Kidney (tissue), 14 donors: ENCODE results near the gene ME3. TPM values are rescaled to one million over a fixed set of nuclear protein-coding genes. Genes with fewer than 3 reads are reported as not detected.

Source experiments
- DNase-seq, 5 donors: peaks; one replicate each; pipeline ENCODE4 v3.0.0-alpha.2; 2013 to 2020
- FAIRE-seq: peaks from 2 replicates; lab custom pipeline; 2012; peaks lifted over from hg19 to GRCh38; lab: Jason Lieb, UNC
- H3K27ac ChIP-seq, 2 donors: one replicate each; pipeline ENCODE4 v1.7.0; 2013; ENCODE audit warnings: low read depth in 2 of 2, low read length in 2 of 2, inconsistent platforms in 1 of 2
- H3K27me3 ChIP-seq: one replicate; pipeline ENCODE4 v1.7.1; 2013; ENCODE audit warnings: low read length, inconsistent platforms; ENCODE audit not compliant: control insufficient read depth, insufficient read depth
- H3K36me3 ChIP-seq, 3 donors: one replicate each; pipeline versions ENCODE4 v1.7.0 to v1.7.1; 2013; ENCODE audit warnings: low read length in 3 of 3, control low read depth in 1 of 3, inconsistent platforms in 1 of 3; ENCODE audit not compliant: insufficient read depth in 3 of 3, control insufficient read depth in 2 of 3
- H3K4me1 ChIP-seq, 3 donors: one replicate each; pipeline versions ENCODE4 v1.7.0 to v1.7.1; 2013; ENCODE audit warnings: low read length in 3 of 3, inconsistent platforms in 1 of 3, low read depth in 1 of 3; ENCODE audit not compliant: control insufficient read depth in 2 of 3, insufficient read depth in 2 of 3
- H3K4me3 ChIP-seq, 3 donors: one replicate each; pipeline versions ENCODE4 v1.7.0 to v1.8.1; 2013; ENCODE audit warnings: low read length in 3 of 3, control low read depth in 1 of 3, inconsistent platforms in 1 of 3
- H3K9ac ChIP-seq, 3 donors: one replicate each; pipeline versions ENCODE4 v1.7.0 to v1.7.1; 2013; ENCODE audit warnings: low read length in 3 of 3, control low read depth in 1 of 3, inconsistent platforms in 1 of 3
- H3K9me3 ChIP-seq, 3 donors: one replicate each; pipeline versions ENCODE4 v1.7.0 to v1.7.1; 2013; ENCODE audit warnings: low read length in 3 of 3, control low read depth in 1 of 3, inconsistent platforms in 1 of 3; ENCODE audit not compliant: control insufficient read depth in 2 of 3, insufficient read depth in 1 of 3
- intact Hi-C: fragments of 100-400 bp; cut with DNase I; formaldehyde crosslinking; loops from one replicate; pipeline ENCODE4 v1.11.1; 2022
- polyA plus RNA-seq: library from polyadenylated mRNA; stranded (reverse); fragments of 350-450 nt; fragmentation: Illumina TruSeq; extraction: RNeasy Lipid Tissue Mini Kit (QIAGEN cat#74804); gene quantifications from one replicate; pipeline ENCODE4 v1.2.3, GENCODE V29; 2014; ENCODE audit warnings: low read depth, low replicate concordance; ENCODE audit not compliant: insufficient read depth
- total RNA-seq: library from RNA; stranded (reverse); fragmentation: NEBNext Ultra II Directional; extraction: Animal tissue kit (Norgen Biotek cat#: 25700); gene quantifications from one replicate; pipeline ENCODE4 v1.2.1, GENCODE V29; 2021
- TF ChIP-seq, protein P1 (sequence below): IDR thresholded peaks from 3 replicates; pipeline ENCODE4 v1.5.1; 2012; ENCODE audit warnings: mild to moderate bottlenecking, moderate library complexity, borderline replicate concordance; ENCODE audit not compliant: insufficient read depth; ENCODE audit errors: extremely low read depth
- donor health status: control.
- donor health status: control.
- donor health status: control.
- donor health status: control.
- donor health status: control.
- donor health status: DM: yes; HTN: yes; CAD: no.
- donor health status: Normal renal cell carcinoma (clear cell type).

Gene ME3
- total and polyA plus RNA-seq, 2 donors from 2014 or later: 13.2 to 32.2 TPM

DNA sequence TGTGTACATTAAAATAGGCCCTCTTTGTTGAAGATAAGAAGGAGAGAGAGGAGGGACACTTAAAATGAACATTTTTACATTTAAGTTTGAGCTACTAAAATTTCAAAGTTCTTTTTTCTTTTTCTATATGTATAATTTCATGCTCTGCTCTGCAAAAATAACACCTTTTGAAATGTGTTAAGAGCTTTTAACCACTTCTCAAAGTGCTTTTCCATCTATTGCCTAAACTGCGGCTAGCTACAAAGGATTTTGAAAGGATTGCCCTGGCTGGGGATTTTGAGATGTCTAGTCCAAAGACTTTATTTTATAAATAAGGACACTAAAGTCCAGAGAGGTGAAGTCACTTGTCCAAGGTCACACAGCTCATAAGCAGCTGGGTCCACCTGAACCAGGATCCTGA is 159.3 kb downstream of the ME3 start:
- Histone ChIP-seq H3K9me3 (no peaks in the 10 kb centered on the region), H3K4me1 (peaks cover 0 to 3% (median 0%) of the 10 kb centered on the region in 3 donors), H3K27ac (no peak overlapping the region), H3K9ac (no peak overlapping the region), H3K36me3 (no peaks in the 10 kb centered on the region), H3K4me3 (no peak overlapping the region), H3K27me3 (no peaks in the 10 kb centered on the region)
- intact Hi-C loops: no loop called here
- FAIRE-seq (no peak), DNase-seq (no peak)
- TF ChIP-seq, protein P1, sequence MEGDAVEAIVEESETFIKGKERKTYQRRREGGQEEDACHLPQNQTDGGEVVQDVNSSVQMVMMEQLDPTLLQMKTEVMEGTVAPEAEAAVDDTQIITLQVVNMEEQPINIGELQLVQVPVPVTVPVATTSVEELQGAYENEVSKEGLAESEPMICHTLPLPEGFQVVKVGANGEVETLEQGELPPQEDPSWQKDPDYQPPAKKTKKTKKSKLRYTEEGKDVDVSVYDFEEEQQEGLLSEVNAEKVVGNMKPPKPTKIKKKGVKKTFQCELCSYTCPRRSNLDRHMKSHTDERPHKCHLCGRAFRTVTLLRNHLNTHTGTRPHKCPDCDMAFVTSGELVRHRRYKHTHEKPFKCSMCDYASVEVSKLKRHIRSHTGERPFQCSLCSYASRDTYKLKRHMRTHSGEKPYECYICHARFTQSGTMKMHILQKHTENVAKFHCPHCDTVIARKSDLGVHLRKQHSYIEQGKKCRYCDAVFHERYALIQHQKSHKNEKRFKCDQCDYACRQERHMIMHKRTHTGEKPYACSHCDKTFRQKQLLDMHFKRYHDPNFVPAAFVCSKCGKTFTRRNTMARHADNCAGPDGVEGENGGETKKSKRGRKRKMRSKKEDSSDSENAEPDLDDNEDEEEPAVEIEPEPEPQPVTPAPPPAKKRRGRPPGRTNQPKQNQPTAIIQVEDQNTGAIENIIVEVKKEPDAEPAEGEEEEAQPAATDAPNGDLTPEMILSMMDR: no peak

DNA sequence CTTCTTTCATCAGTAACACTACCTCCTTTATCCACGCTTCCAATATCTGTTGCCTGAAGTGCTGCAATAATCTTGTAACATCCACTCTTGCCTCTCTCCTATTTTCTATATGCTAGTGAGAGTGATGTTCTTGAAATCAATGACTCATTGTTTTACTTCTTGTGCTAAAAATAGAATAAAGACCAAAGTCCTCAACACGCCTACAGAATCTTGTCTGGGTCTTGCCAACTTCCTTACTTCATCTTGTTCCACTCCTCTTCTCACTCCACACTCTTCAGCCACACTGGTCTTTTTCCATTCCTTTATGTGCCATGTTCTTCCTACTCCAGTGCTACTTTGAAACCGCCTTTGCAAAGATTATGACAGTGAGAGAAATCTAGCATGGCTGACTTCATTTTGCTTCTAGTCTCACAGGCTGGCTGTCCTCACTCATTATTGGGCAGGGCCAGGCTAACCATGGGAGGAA is 161.3 kb downstream of the ME3 start:
- Histone ChIP-seq H3K36me3 (no peaks in the 10 kb centered on the region), H3K4me3 (no peak overlapping the region), H3K27me3 (no peaks in the 10 kb centered on the region), H3K4me1 (peaks cover 0 to 3% (median 0%) of the 10 kb centered on the region in 3 donors), H3K27ac (no peak overlapping the region), H3K9ac (no peak overlapping the region), H3K9me3 (no peaks in the 10 kb centered on the region)
- DNase-seq (no peak), FAIRE-seq (no peak)
- TF ChIP-seq, protein P1: no peak
- intact Hi-C loops: no loop called here

DNA sequence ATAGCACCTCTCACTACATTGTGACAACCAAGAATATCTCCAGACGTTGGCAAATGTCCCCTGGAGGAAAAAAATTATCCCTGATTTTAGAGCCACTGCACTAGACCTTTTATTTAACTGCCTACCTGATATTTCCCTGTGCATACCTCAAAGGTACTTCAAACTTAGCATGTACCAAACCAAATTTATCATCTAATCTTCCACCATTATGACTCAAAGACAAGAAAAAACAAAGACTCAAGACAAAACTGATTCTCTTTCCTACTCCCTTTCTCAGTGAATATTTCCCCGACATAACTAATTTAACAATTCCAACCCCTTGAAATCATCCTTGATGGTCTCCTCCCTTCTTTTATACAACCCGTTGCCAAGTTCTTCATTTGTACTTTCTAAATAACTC is 161.7 kb downstream of the ME3 start:
- TF ChIP-seq, protein P1: no peak
- DNase-seq: no peak
- Histone ChIP-seq H3K9ac (no peak overlapping the region), H3K4me3 (no peak overlapping the region), H3K9me3 (no peaks in the 10 kb centered on the region), H3K27me3 (no peaks in the 10 kb centered on the region), H3K36me3 (no peaks in the 10 kb centered on the region), H3K27ac (no peak overlapping the region), H3K4me1 (peaks cover 0 to 2% (median 0%) of the 10 kb centered on the region in 3 donors)
- intact Hi-C loops: no loop called here
- no peak for FAIRE-seq

DNA sequence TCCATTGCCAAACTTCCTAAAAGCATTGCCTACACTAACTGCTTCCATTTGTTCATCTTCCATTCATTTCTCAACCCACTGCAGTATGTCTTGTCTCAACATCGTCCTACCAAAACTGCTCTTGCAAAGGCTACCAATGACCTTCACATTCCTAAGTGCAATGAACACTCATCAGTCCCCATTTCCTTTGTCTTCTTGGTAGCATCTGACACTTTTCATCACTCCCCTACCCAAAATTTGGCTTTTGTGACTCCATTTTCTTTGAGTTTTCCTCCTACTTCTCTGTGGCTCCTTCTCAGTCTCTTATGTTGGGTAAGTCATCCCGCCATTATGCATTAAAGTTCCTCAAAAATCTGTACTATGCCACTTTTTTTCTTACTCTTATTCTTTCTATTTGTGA is 162.3 kb downstream of the ME3 start:
- H3K9me3 ChIP-seq: no peaks in the 10 kb centered on the region
- H3K27ac ChIP-seq: no peak overlapping the region
- H3K27me3 ChIP-seq: no peaks in the 10 kb centered on the region
- no peaks in the 10 kb centered on the region for H3K4me1 ChIP-seq
- TF ChIP-seq, protein P1: no peak
- H3K36me3 ChIP-seq: no peaks in the 10 kb centered on the region
- no peak overlapping the region for H3K4me3 ChIP-seq
- FAIRE-seq (no peak), DNase-seq (no peak)
- intact Hi-C loops: no loop called here
- H3K9ac ChIP-seq: no peak overlapping the region
